LNCaP clone FGC (cell line): Measurements from ENCODE around the gene HMGN4.

ENCODE experiments used
- DNase-seq: peaks from one replicate; pipeline ENCODE4 v3.0.0-alpha.2; 2011; ENCODE audit warnings: low read depth
- H3K4me3 ChIP-seq: 2 replicates; pipeline ENCODE4 v1.5.1; 2011; ENCODE audit warnings: mild to moderate bottlenecking, low read depth, low read length, control low read depth
- TF ChIP-seq, protein P1 (sequence below): IDR thresholded peaks from 2 replicates; pipeline ENCODE4 v1.5.1; 2012; ENCODE audit warnings: mild to moderate bottlenecking; ENCODE audit not compliant: control insufficient read depth, insufficient read depth; ENCODE audit errors: extremely low read depth

The HMGN4 gene

GRCh38 chr6:26595669-26596269, 57.6 kb downstream of the HMGN4 start:
- TF ChIP-seq, protein P1, sequence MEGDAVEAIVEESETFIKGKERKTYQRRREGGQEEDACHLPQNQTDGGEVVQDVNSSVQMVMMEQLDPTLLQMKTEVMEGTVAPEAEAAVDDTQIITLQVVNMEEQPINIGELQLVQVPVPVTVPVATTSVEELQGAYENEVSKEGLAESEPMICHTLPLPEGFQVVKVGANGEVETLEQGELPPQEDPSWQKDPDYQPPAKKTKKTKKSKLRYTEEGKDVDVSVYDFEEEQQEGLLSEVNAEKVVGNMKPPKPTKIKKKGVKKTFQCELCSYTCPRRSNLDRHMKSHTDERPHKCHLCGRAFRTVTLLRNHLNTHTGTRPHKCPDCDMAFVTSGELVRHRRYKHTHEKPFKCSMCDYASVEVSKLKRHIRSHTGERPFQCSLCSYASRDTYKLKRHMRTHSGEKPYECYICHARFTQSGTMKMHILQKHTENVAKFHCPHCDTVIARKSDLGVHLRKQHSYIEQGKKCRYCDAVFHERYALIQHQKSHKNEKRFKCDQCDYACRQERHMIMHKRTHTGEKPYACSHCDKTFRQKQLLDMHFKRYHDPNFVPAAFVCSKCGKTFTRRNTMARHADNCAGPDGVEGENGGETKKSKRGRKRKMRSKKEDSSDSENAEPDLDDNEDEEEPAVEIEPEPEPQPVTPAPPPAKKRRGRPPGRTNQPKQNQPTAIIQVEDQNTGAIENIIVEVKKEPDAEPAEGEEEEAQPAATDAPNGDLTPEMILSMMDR, result peak; percentile 81
- H3K4me3 ChIP-seq, result peak overlapping the region; percentile 96
- DNase-seq, result peak; percentile 65
